DMS53 (cell line): ENCODE results near the gene CREB3L2.
"Not testable (repeated sequence)": the region's sequence is repeated elsewhere in the genome, so short reads cannot be mapped to it uniquely, and the experiment has no call there.

Experiments
- DNase-seq: peaks from one replicate; lab custom pipeline; 2025; lab: John Stamatoyannopoulos, UW

CREB3L2 gene

DNA sequence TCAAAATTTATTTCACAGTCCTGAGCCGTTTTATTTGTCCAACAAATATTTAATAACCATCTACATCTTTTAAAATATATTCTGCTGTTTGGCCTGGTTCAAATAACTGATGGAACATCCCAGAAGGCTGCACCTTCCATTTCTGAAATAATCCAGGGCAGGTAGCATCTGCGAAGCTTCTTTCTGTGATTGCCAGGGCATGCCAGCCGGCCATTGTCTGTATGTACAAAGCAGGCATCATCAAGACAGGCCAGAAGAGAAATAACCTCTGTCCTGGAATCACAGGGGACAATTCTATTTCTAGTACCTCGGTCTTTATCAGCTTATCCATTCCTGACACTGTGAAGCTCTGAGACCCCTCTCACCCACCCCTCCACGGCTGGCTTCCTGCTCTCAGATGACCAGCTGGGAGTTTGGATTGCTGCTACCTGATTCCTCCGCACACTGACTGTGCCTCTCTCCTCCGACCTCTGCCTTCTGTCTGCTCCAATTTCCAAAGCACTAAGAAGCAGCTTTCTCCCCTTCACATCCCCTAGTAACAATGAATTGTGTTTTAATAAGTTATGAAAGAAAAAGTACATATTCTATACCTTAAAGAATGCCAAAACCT lies 163.1 kb downstream of the CREB3L2 start:
- DNase-seq, result no peak

DNA sequence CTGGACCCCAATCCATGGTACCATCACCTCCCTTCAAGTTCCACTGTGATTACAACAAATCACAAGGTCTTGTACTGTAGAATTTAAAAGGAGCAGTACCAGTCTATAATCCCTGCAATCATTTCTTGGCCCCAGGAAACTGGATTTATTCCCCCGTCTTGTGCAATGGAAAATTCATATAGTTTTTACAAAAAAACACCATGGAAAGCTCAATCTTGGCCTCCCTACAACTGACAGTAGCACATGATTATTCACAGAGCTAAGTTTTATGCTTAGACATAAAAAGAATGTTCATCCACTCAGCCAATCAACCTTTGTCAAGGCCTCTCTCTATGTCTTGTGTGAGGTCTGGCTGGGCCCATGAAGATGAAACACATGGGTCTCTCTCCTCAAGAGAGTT lies 165.3 kb downstream of the CREB3L2 start:
- no peak for DNase-seq

DNA sequence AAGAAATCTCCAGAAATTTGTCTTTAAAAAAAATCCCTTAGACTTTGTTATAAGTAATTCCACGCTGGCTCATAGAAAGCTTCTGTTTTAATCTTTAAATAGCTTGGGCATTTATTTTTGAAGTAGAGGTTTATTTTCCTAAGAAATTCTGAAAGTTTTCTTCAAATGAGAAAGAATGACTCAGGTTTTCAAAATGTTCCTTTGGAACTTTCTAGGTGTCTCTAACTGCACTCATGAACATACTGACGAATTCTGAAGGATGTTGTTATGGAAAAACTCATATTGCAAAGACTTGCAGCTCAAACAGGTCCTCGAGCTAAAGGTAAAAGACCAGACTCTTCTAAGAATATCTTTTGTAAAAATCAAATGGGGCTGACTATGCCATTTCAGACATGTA lies 165.8 kb downstream of the CREB3L2 start:
- DNase-seq, result no peak

DNA sequence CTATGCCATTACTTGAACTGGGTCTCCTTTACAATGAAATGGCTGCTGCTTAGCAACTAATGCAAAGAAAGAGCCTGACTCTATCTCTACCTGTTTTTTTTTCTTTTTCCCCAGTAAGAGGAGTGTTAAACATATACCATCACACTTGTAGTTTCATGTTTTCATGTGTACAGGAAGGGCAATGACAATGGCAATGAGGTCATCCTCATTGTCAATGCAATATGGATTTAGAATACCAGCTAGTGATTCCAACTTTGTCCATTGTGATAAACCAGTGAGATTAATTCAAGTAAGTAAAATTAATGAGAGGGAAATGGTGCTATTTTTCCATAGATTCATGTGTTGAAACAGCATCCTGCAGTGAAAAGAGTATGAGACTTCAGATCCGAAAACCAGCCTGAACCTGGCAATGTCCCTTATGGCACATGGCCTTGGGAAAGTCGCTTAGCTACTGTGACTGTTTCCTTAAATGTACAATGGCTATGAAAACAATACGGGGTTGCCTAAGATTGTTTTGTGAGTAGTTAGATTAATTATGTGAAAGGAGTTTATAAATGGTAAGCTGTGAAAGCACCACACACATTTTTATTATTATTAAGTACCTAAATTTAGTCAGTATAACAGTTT lies 166.3 kb downstream of the CREB3L2 start:
- no peak for DNase-seq

DNA sequence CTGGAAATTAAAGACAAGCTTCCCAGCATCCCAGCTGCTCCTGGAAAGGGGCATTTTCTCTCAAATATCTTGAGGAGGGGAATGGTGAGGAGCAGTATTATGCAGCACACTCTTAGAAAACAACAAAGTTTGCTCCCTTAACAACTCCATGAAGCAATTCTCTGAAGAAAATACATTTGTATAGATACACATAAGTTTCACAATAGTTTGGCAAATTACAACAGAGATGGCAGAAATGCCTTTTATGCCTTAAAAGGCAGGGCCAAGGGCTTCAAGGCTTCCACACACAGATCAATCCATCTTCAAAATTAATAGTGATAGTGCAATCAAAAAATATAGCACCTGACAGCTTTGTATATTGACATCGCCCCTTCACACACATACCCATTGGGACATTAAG lies 167.3 kb downstream of the CREB3L2 start:
- DNase-seq, result no peak

DNA sequence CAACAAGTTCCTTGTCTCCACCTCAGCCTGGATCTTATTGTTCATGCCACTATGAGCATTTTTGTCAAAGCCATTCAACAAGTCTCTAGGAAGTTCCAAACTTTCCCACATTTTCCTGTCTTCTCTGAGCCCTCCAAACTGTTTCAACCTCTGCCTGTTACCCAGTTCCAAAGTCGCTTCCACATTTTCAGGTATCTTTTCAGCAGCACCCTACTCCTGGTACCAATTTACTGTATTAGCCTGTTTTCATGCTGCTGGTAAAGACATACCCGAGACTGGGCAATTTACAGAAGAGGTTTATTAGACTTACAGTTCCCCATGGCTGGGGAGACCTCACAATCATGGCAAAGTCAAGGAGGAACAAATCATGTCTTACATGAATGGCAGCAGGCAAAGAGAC lies 168.9 kb downstream of the CREB3L2 start:
- DNase-seq, result not testable (repeated sequence)

DNA sequence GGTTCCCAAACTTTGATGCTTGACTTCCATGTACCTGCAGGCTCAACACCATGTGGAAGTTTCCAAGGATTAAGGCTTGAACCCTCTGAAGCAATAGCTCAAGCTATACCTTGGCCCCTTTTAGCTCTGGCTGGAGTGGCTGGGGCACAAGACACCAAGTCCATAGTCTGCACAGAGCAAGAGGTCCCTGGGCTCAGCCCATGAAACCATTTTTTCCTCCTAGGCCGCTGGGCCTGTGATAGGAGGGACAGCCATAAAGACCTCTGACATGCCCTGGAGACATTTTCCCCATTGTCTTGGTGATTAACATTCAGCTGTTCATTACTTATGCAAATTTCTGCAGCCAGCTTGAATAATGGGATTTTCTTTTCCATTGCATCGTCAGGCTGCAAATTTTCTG lies 169.5 kb downstream of the CREB3L2 start:
- no peak for DNase-seq

DNA sequence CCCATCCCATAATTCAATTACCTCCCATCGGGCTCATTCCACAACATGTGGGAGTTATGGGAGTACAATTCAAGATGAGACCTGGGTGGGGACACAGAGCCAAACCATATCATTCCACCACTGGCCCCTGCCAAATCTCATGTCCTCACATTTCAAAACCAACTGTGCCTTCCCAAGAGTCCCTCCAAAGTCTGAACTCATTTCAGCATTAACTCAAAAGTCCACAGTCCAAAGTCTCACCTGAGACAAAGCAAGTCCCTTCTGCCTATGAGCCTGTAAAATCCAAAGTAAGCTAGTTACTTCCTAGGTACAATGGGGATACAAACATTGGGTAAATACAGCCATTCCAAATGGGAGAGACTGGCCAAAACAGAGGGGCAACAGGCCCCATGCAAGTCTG lies 170.3 kb downstream of the CREB3L2 start:
- DNase-seq, result not testable (repeated sequence)

DNA sequence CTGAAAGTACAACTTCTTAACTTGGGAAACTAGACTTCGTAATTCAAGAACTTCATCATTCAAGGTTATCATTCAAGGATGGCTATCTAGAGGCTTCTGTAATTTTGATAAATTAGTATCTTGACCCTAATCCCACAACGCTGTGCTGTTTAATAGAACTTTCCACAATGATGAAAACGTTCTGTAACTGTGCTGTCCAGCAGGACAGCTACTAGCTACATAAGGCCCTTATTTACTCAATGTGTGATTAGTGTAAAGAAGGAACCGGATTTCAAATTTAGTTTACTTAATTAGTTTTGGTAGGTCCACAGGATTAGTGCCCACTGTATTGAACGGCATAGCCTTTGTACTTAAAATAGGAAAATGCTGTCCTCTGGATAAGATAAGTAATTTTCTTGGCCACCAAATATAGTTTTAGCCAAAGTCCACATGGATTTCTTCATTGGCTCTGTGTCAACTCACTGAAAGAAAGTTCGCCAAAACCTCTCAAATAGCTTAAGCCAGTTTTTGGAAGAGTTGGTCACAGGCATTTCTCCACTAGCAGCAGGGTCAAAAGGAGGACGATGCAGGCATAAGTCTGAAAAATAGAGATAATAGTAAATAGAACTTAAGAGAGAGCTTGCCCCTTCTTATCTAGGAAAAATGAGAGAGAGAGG lies 172.4 kb downstream of the CREB3L2 start:
- no peak for DNase-seq

DNA sequence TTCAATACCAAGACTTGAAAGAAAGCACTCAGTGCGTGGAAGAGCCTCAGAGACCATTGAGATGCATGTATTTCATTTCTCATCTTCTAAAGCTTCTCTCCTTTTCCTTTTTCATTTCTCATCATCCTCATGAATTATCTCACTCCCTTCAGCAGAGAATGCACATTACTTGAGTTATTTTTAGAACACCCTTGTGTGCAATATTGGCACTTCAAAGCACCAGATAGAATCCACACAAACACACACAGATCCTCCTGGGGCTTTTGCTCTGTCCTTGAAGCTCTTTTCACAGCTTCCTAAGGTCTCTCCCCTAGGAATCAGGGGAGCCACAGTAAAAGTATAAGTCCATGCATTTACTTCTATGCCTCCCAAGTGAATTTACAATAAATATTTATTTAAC lies 173.4 kb downstream of the CREB3L2 start:
- DNase-seq, result no peak

DNA sequence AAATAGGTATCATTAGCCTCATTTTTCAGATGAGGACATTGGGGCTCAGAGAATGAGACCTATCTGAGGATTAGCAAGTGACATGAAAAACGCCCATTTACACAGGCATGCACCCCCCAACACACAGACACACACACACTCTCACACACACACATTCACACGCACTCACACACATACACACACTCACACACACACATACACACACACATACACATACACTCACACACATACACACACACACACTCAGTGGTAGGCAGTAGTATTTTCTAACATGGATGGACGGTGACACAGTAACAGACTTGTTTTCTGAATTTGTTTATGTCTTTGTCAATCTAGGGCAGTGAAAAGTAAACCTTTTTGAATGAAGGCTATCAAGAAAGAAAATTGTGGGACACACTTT lies 176.4 kb downstream of the CREB3L2 start:
- no peak for DNase-seq
